GM19467 (cell line): ENCODE data around the gene ZDHHC8.

ENCODE experiments used
- ATAC-seq: cut with Tn5 transposase; IDR thresholded peaks from one replicate; pipeline ENCODE4 v1.9.1; 2021; ENCODE audit warnings: mild to moderate bottlenecking, moderate library complexity; ENCODE audit not compliant: unreplicated experiment

The ZDHHC8 gene

GRCh38 chr22:20095521-20095920 is 36.1 kb upstream of the ZDHHC8 start:
- ATAC-seq, result no peak

- no peak for ATAC-seq
Observed at GRCh38 chr22:20096574-20097420, 34.8 kb upstream of the ZDHHC8 start.

- no peak for ATAC-seq
Observed at GRCh38 chr22:20099099-20099711, 32.4 kb upstream of the ZDHHC8 start.

GRCh38 chr22:20101638-20102037 is 30.0 kb upstream of the ZDHHC8 start:
- ATAC-seq, result no peak

GRCh38 chr22:20102203-20102780 is 29.3 kb upstream of the ZDHHC8 start:
- no peak for ATAC-seq

- ATAC-seq, result no peak
Observed at GRCh38 chr22:20105456-20106204, 26.0 kb upstream of the ZDHHC8 start.

GRCh38 chr22:20106205-20106848 is 25.3 kb upstream of the ZDHHC8 start:
- ATAC-seq, result no peak

- no peak for ATAC-seq
Observed at GRCh38 chr22:20106849-20107237, 24.8 kb upstream of the ZDHHC8 start.

- no peak for ATAC-seq
Observed at GRCh38 chr22:20107471-20107901, 24.1 kb upstream of the ZDHHC8 start.

GRCh38 chr22:20107951-20108756 is 23.4 kb upstream of the ZDHHC8 start:
- no peak for ATAC-seq

- no peak for ATAC-seq
Observed at GRCh38 chr22:20108757-20109230, 22.8 kb upstream of the ZDHHC8 start.

- ATAC-seq, result no peak
Observed at GRCh38 chr22:20109411-20110358, 21.9 kb upstream of the ZDHHC8 start.

- ATAC-seq, result no peak
Observed at GRCh38 chr22:20110359-20110985, 21.1 kb upstream of the ZDHHC8 start.

GRCh38 chr22:20111045-20111688 is 20.4 kb upstream of the ZDHHC8 start:
- no peak for ATAC-seq

- ATAC-seq, result no peak
Observed at GRCh38 chr22:20111689-20112622, 19.6 kb upstream of the ZDHHC8 start.

GRCh38 chr22:20112623-20113511 is 18.7 kb upstream of the ZDHHC8 start:
- no peak for ATAC-seq
